Measurements from ENCODE around the gene RASGRP4.
"Not testable (repeated sequence)": the region's sequence is repeated elsewhere in the genome, so short reads cannot be mapped to it uniquely, and the experiment has no call there.

Gene RASGRP4, protein sequence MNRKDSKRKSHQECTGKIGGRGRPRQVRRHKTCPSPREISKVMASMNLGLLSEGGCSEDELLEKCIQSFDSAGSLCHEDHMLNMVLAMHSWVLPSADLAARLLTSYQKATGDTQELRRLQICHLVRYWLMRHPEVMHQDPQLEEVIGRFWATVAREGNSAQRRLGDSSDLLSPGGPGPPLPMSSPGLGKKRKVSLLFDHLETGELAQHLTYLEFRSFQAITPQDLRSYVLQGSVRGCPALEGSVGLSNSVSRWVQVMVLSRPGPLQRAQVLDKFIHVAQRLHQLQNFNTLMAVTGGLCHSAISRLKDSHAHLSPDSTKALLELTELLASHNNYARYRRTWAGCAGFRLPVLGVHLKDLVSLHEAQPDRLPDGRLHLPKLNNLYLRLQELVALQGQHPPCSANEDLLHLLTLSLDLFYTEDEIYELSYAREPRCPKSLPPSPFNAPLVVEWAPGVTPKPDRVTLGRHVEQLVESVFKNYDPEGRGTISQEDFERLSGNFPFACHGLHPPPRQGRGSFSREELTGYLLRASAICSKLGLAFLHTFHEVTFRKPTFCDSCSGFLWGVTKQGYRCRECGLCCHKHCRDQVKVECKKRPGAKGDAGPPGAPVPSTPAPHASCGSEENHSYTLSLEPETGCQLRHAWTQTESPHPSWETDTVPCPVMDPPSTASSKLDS

DNA sequence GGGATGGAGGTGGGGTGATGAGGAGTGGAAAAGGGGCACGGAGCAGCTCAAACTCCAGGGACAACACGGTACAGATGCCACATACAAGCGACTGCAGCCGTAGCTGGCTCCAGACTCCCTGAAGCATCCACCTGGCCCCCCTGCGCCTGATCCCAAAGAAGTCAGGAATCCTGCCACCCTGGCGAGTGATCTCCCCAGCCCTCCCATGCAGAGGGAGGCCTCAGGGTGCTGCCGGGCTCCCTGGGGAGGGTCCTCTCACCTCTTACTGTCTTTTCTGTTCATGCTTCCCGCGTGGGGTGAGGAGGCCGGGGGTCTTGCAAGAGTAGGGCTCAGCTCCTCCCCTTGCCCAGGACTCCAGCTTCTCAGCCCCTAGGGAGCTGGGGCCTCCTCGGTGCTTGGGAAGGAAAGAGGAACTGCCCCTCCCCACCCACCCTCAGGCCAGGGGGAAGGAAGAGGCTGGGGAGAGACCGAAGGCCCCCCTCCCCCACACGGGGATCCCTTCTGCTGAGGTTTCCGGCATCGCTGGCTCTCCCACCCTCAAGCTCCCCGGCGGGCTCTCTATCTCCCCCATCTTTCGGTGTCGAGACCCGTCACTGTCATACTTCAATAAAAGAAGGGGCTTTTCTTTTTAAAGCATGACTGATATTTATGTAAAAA, at the start of gene RASGRP4:
TSS of gene RASGRP4 (minus strand) at position 410 of the 657 bp plus-strand sequence. CDS start at position 282, 128 bp downstream.
- no peak for DNase-seq

DNA sequence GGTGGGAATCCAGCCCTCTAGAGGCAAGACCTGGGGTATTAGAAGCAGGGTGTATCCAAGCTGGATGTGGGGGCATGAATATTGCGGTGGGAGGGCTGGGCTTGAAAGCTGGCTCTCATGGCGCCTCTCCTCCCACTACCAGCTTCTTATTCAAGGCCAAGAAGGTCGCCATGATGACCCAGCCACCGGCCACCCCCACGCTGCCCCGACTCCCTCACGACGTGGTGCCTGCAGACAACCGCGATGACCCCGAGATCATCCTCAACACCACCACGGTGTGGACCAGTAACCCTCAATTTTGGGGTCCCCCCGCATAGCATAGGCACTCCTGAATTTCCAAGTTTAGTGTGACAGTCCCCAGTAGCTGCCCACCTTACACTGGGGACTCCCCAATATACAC, 49.2 kb upstream of the RASGRP4 start:
- DNase-seq, result no peak

DNA sequence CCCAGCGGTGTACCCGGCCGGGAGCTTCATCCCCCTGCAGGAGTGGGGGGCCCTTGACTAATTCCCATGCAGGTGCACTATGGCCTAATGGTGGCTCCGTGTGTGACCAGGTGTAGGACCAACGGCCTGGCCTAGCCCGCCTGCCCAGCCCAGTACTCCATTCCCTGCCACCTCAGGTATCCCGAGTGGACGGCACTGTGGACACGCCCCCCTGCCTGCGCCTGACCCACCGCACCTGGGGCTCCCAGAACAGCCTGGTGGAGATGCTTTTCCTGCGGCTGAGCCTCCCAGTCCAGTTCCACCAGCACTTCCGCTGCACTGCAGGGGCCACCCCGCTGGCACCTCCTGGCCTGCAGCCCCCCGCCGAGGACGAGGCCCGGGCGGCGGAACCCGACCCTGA, 47.2 kb upstream of the RASGRP4 start:
- DNase-seq, result no peak

DNA sequence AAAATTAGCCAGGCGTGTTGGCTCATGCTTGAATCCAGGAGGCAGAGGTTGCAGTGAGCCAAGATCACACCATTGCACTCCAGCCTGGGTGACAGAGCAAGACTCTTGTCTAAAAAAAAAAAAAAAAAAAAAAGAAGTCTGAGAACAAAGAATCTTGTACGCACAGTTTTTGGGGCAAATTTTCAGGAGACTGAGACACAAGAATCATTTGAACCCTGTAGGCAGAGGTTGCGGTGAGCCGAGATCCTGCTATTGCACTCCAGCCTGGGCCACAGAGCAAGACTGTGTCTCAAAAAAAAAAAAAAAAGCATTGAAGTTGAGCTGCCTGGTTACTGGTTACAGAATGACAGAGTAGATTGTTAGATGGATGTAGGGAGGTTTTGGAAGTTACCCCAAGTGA, 46.7 kb upstream of the RASGRP4 start:
- DNase-seq, result not testable (repeated sequence)

DNA sequence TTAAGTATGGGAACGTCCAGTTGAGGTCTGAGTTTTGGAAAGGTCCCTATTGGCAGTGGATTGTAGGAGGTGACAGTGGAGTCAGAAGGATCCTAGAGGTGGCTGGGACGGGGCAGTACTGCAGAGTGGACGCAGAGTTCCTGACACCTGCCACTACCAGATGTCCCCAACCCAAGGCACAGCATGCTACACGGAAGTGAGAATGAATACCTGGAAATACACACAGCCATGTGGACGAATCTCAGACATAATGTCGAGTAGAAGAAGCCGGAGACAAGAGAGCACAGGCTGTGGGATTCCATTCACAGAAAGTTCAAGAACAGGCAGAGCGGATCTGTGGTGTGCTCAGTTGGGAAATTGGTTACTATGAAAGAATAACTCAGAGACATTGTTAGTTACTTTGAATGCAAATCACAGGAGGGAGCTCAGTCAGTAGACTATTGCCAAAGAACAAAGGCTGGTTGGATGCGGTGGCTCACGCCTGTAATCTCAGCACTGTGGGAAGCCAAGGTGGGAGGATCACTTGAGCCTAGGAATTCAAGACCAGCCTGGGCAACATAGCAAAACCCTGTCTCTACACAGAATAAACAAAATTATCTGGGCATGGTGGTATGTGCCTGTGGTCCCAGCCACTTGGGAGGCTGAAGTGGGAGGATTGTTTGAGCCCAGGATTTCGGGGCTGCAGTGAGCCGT, 44.9 kb upstream of the RASGRP4 start:
- no peak for DNase-seq

DNA sequence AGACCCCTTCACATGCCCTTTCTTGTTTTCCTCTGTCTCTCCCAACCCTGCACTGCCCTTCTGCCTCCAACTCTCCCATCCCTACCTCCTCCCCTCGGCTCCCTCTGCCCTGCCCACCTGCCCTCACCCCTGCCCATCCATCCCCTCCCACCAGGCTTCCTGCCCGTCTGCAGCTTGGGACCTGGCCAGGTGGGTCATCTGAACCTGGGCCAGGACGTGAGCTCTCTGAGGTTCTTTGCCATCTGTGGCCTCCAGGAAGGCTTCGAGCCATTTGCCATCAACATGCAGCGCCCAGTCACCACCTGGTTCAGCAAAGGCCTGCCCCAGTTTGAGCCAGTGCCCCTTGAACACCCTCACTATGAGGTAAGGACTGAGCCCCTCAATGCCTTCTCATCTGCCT, 43.1 kb upstream of the RASGRP4 start:
- DNase-seq, result no peak

DNA sequence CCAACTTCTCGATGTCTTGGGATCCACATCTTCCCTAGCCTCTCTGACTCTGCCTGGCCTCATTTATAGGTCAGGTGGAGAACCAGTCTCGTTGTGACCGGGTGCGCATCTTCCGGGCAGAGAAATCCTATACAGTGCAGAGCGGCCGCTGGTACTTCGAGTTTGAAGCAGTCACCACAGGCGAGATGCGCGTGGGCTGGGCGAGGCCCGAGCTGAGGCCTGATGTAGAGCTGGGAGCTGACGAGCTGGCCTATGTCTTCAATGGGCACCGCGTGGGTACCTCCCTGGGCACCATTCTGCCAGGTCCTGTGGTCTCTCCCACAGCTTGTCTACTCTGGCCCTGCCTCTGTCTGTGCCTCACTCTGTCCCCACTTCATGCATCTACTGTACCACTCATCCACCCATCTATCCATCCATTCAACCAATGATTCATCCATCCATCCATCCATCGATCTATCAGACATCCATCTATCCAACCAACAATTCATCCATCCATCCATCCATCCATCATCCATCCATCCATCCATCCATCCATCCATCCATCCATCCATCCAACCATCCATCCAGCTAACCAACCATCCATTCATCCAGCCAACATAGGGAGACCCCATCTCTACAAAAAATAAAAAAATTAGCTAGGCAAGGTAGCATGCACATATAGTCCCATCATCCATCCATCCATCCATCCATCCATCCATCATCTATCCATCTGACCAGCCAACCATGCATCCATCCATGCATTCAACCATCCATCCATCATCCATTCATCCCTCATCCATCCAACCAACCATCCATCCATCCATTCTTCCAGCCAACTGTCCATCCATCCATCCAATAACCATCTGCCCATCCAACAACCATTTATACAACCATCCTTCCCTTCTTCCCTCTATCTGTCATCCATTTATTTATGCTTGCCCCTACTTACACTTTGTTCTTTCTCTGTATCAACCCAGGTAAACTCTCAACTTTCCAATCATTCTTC, 41.8 kb upstream of the RASGRP4 start:
- DNase-seq, result no peak

DNA sequence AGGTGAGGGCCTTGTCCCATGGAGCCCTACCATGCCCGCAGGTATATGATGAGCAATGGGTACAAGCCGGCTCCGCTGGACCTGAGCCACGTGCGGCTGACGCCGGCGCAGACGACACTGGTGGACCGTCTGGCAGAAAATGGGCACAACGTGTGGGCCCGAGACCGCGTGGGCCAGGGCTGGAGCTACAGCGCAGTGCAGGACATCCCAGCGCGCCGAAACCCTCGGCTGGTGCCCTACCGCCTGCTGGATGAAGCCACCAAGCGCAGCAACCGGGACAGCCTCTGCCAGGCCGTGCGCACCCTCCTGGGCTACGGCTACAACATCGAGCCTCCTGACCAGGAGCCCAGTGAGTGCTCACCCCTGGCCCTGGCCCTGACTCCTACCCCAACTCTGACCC, 40.0 kb upstream of the RASGRP4 start:
- no peak for DNase-seq

DNA sequence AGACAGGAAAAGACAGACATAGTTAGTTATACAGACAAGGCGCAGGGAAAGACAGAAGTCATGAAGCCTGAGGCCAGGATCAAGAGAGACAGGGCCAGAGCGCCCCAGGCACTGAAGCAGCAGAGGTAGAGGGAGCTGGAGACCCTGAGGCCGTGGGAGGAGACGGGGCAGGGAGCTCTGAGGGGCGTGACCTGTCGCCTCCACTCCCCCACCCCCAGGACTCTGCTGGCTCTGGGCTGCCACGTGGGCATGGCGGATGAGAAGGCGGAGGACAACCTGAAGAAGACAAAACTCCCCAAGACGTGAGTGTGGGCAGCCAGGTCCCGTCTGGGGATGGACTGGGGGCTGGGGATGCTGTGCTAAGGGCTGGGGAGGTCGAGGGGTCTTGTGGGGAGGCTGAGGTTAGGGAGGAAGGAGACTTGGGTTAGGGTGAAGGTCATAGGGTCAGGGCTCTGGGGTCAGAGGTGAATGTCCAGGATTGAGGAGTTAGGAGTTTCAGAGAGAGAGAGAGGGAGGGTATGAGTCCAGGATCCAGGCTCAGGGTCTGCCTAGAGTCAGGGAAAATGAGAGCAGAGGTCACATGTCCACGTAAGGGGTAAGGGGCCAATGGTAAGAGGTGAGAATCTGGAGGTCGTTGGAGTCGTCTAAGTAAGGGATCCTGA, 38.5 kb upstream of the RASGRP4 start:
- DNase-seq, result no peak

DNA sequence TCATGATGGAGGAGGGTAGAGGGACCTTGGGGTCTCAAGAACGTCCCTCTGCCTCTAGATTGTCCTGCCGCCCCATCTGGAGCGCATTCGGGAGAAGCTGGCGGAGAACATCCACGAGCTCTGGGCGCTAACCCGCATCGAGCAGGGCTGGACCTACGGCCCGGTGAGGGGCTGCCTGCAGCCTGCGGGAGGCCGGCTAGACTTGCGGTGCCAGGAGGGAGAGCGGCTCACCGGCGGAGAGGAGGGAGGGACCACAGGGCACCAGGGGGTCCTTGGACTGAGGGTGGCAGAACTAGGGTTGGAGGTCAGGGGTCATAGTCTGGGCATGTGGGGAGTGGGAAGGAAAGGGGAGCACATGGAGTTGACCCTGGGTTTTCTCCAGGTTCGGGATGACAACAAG, 37.3 kb upstream of the RASGRP4 start:
- DNase-seq, result no peak

DNA sequence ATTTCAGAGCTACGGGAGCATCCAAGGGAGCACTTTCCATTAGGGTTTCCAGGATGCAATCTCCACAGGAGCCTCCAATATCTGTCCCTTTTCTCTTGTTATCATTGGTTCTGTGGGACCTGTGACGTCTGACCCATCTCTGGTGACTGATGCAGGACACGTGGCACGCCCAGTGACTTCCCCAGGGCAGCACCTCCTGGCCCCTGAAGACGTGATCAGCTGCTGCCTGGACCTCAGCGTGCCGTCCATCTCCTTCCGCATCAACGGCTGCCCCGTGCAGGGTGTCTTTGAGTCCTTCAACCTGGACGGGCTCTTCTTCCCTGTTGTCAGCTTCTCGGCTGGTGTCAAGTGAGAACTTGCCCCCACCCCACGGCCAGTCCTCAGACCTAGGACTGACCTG, 33.0 kb upstream of the RASGRP4 start:
- DNase-seq, result no peak

DNA sequence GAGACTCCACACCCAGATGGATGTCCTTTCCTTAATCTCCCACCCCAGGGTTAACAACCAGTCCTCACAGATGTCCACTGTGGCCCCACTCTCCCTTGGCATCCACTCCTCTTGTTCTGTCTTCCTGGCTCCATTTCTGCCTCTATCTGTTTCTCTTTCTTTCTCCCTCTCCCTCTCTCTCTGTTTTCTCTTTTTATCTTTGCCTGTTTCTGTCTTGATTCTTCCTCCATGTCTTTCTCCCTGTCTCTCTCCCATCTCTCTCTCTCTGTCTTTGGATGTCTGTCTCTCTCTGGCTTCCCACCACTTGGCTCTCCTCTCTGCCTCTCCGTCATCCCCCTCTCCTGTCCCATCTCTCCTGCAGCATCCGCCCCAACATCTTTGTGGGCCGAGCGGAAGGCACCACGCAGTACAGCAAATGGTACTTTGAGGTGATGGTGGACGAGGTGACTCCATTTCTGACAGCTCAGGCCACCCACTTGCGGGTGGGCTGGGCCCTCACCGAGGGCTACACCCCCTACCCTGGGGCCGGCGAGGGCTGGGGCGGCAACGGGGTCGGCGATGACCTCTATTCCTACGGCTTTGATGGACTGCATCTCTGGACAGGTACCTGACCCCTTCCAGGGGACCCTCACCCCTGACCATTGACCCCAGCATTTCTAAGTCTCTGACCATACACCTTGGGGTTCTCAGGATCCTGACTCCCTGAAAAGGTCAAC, 31.8 kb upstream of the RASGRP4 start:
- no peak for DNase-seq

DNA sequence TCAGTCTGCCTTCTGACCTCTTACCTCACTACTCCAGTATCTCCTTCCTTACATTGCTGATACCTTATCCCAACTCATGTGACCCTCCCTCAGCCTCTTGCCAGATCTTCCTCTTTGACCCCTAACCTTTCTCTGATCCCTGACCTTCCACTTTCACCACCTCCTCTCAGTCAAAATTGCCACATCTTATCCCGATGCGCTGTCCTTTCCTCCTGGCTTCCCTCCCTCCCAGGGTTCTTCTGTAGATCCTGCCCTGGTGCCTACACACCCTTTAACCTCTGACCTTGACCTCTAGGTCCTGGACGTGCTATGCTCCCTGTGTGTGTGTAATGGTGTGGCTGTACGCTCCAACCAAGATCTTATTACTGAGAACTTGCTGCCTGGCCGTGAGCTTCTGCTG, 31.2 kb upstream of the RASGRP4 start:
- DNase-seq, result no peak

DNA sequence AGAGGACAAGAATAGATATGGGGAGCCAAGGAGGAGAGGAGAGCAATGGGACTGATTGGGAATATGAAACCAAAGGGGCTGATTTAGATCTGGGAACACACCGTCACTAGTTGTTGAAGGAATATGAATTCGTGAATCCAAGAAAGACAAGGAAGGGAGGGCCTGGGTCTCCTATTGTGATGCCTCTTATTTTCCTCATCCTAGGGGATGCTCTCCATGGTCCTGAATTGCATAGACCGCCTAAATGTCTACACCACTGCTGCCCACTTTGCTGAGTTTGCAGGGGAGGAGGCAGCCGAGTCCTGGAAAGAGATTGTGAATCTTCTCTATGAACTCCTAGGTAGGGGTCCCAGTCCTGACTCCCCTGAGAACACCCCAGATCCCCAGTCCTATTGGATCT, 29.0 kb upstream of the RASGRP4 start:
- DNase-seq, result no peak

DNA sequence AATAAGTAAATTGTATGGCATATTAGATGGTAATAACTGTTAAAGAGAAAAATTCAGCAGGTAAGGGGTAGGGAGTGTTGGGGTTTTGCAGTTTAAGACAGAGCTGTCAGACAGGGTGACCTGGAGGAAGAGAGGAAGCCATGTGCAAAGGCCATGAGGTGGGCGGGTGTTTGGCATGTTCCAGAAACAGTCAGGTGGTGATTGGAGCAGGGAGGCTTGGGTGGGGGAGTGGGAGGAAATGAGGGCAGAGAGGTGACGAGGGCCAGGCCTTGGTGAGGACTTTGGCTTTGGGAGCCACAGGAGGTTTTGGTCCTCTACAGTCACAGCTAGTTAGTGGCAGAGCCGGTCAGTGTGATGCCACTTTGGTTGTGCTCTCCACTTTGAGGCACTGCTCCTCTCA, 27.6 kb upstream of the RASGRP4 start:
- DNase-seq, result no peak

DNA sequence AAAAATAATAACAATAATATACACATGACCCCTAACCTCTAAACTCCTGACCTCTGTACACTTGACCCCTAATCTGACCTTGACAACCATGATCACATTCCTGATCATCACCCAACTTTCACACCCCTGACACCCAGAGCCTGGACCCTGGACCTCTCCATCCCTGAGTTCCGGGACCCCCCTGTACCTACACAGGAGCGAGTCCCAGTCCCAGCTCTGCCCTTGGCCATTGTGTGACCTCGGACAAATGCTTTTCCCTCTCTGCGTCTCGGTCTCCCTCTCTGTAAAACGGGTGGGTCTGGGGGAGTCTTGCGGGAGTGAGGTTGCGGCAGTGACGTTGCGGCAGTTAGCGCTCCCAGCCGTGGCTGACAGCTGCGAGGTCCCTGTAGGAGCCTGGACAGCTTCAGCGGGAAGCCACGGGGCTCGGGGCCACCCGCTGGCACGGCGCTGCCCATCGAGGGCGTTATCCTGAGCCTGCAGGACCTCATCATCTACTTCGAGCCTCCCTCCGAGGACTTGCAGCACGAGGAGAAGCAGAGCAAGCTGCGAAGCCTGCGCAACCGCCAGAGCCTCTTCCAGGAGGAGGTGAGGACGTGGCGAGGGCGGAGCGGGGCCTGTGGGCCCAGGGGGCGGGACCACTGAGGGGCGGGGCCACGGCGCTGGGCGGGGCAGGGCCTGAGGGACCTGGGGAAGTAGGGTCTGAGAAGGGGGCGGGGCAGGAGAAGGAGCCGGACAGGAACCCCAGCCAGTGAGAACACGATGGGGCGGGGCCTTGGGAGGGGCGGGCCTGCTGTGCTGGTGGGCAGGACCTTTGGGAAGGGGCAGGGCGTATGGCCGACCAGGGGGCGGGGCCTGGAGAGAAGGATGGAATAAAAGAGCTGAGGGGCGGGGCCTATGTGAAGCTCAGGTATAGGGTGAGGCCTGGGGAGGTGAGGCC, 26.7 kb upstream of the RASGRP4 start:
- DNase-seq, result no peak

DNA sequence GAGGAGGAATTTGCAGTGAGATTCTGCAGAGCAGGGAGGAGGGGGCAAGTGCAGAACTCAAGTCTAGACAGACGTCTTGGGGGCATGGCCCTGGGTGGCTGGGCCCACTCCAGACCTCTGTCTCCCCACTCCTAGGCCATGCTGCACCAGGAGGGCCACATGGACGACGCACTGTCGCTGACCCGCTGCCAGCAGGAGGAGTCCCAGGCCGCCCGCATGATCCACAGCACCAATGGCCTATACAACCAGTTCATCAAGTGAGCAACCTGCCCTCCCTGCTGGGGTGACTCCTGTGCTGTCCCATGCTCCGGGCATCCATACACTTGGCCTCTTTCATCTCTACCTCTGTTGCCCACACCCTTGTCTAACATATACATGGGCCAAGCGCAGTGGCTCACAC, 25.6 kb upstream of the RASGRP4 start:
- no peak for DNase-seq

DNA sequence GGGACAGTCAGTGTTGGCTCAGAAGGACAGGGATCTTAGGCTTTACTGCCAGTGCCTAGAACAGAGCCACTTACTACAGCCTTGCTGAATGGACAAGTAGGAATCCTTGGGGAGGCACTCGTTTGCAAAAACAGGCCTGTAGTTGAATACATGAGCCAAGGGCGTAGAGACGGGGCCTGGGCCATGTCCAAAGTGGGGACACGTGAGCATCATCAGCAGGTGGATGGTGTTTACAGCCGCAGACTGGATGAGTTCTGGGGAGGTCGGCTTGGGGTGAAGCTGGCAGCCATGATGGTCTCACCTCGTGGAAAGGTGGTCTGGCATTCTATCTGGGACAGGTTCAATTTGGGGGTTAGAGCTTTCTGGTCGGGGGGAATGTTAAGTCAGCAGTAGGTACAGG, 25.0 kb upstream of the RASGRP4 start:
- DNase-seq, result no peak

DNA sequence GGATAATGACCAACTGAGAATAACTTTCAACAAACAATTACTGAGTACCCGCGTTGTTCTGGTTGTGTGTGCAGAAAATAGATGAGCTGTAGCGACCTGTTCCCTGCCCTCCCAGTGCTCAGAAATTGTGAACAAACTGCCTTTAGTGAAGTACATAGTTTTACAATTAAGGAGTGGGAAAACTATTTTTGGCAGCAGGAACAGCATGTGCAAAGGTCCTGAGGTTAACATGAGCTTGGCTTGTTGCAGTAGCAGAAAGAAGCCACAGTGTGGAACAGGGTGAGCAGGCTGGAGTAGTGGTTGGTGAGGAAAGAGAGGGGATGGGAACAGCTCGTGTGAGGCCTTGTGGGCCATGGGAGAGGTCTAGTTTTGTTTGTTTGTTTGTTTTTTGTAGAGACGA, 23.5 kb upstream of the RASGRP4 start:
- DNase-seq, result no peak

DNA sequence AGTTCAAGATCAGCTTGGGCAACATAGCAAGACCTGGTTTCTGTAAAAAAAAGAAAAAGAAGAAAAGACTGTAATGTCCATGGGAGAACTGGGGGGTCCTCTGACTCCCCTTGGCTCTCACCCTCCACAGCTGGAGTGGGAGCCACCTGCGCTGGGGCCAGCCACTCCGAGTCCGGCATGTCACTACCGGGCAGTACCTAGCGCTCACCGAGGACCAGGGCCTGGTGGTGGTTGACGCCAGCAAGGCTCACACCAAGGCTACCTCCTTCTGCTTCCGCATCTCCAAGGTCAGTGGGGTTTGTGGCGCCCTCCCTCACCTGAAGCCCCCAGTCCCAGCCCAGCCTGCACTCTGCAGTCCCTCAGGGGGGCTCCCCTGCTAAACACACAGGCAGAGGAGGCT, 22.2 kb upstream of the RASGRP4 start:
- DNase-seq, result no peak
